ENCODE data around the gene RAD51B.
A peak's percentile ranks its signal among the peaks of the same experiment; 100 is the strongest.

Gene RAD51B

GRCh38 chr14:68082698-68083291 lies 263.2 kb downstream of the RAD51B start:
- no peak for TF ChIP-seq CTCF (IDR thresholded peaks at IDR 0.05; ENCODE audit: low read depth, low read length)
- no peak for DNase-seq (ENCODE audit: low read depth in 2 of 2)

GRCh38 chr14:68084256-68084655 lies 264.7 kb downstream of the RAD51B start:
- TF ChIP-seq CTCF (IDR thresholded peaks at IDR 0.05; ENCODE audit: low read depth, low read length), result no peak
- DNase-seq (ENCODE audit: low read depth in 2 of 2), result peak; percentile 43 to 45
- no peak overlapping the region for H3K4me3 ChIP-seq (replicated peaks in 1 of 2; ENCODE audit: low read depth in 2 of 2, low read length in 2 of 2)

More at GRCh38 chr14:68082698-68083291, 263.2 kb downstream of the RAD51B start:
- no peak overlapping the region for H3K4me3 ChIP-seq (replicated peaks in 1 of 2; ENCODE audit: low read depth in 2 of 2, low read length in 2 of 2)

- no peak for TF ChIP-seq CTCF (IDR thresholded peaks at IDR 0.05; ENCODE audit: low read depth, low read length)
- no peak overlapping the region for H3K4me3 ChIP-seq (replicated peaks in 1 of 2; ENCODE audit: low read depth in 2 of 2, low read length in 2 of 2)
- DNase-seq (ENCODE audit: low read depth in 2 of 2), result no peak
Measured at GRCh38 chr14:68085742-68086141, 266.2 kb downstream of the RAD51B start.

GRCh38 chr14:68088451-68088854 lies 268.9 kb downstream of the RAD51B start:
- DNase-seq (ENCODE audit: low read depth in 2 of 2), result peak; percentile 49
- no peak for TF ChIP-seq CTCF (IDR thresholded peaks at IDR 0.05; ENCODE audit: low read depth, low read length)
- no peak overlapping the region for H3K4me3 ChIP-seq (replicated peaks in 1 of 2; ENCODE audit: low read depth in 2 of 2, low read length in 2 of 2)

GRCh38 chr14:68089146-68089731 lies 269.7 kb downstream of the RAD51B start:
- peak; percentile 56 to 85 for DNase-seq (ENCODE audit: low read depth in 2 of 2)
- H3K4me3 ChIP-seq (replicated peaks in 1 of 2; ENCODE audit: low read depth in 2 of 2, low read length in 2 of 2), result no peak overlapping the region
- no peak for TF ChIP-seq CTCF (IDR thresholded peaks at IDR 0.05; ENCODE audit: low read depth, low read length)

- DNase-seq (ENCODE audit: low read depth in 2 of 2), result peak in 1 of 2 donors; percentile 35
- H3K4me3 ChIP-seq (replicated peaks in 1 of 2; ENCODE audit: low read depth in 2 of 2, low read length in 2 of 2), result no peak overlapping the region
- no peak for TF ChIP-seq CTCF (IDR thresholded peaks at IDR 0.05; ENCODE audit: low read depth, low read length)
Measured at GRCh38 chr14:68094158-68094557, 274.6 kb downstream of the RAD51B start.

Data from cardiac fibroblast (primary cell).